AG09309 (cell line): ENCODE measurements around the gene TRIM7.

Experiments used
- DNase-seq: peaks from one replicate; pipeline ENCODE4 v3.0.0-alpha.2; 2010; ENCODE audit warnings: low read depth
- H3K4me3 ChIP-seq: 2 replicates; pipeline ENCODE4 v1.5.1; 2011; ENCODE audit warnings: mild to moderate bottlenecking, low read depth, low read length, moderate library complexity; ENCODE audit not compliant: control insufficient read depth
- TF ChIP-seq, protein P1 (sequence below): IDR thresholded peaks from 2 replicates; pipeline ENCODE4 v1.5.1; 2011; ENCODE audit warnings: mild to moderate bottlenecking, low read depth, low read length, inconsistent platforms; ENCODE audit not compliant: insufficient read depth, control insufficient read depth; ENCODE audit errors: missing control alignments

TRIM7 gene

DNA sequence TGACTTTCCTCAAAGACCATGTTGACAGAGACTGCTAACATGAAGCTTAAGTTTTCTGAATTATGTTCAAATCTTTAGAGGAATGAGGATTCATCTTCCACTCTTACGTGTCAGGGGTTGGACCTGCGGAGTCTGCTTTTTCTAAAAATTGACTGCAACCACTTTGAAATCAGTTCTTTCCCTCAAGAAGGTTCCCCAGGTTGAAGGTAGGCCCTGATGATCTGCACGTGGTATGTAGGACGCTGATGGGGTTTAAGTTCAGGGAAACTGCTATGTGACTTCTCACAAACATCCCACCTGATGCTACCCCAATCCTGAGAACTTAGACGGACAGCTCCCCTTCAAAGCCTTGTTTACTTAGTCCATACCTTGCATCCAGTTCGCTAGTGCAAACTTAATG is 31.5 kb upstream of the TRIM7 start:
- DNase-seq: no peak
- TF ChIP-seq, protein P1, sequence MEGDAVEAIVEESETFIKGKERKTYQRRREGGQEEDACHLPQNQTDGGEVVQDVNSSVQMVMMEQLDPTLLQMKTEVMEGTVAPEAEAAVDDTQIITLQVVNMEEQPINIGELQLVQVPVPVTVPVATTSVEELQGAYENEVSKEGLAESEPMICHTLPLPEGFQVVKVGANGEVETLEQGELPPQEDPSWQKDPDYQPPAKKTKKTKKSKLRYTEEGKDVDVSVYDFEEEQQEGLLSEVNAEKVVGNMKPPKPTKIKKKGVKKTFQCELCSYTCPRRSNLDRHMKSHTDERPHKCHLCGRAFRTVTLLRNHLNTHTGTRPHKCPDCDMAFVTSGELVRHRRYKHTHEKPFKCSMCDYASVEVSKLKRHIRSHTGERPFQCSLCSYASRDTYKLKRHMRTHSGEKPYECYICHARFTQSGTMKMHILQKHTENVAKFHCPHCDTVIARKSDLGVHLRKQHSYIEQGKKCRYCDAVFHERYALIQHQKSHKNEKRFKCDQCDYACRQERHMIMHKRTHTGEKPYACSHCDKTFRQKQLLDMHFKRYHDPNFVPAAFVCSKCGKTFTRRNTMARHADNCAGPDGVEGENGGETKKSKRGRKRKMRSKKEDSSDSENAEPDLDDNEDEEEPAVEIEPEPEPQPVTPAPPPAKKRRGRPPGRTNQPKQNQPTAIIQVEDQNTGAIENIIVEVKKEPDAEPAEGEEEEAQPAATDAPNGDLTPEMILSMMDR: no peak
- H3K4me3 ChIP-seq: no peak overlapping the region

- H3K4me3 ChIP-seq: no peak overlapping the region
- DNase-seq: no peak
- TF ChIP-seq, protein P1: no peak
These were observed 30.8 kb upstream of the TRIM7 start for GRCh38 chr5:181235689-181236366.

DNA sequence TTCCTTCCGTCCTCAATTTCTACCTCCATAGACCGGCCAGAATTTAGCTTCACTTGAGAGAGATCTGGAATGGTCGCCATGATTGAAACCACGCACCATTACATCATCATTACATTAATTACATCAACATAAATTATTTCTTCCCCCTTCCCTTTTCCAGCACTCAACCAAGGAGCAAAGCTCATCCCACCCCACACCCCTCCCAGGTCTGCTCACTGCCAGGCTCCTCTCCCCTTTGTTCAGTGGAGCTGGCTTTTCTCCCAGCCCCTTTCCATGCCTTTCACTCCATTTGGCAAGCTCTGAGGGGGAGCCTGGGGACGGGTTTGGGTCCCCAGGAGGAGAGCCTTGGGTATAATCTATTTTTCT is 30.3 kb upstream of the TRIM7 start:
- TF ChIP-seq, protein P1: no peak
- no peak overlapping the region for H3K4me3 ChIP-seq
- DNase-seq: no peak

- TF ChIP-seq, protein P1: no peak
- no peak overlapping the region for H3K4me3 ChIP-seq
- no peak for DNase-seq
These were observed 29.7 kb upstream of the TRIM7 start for GRCh38 chr5:181234455-181235306.

GRCh38 chr5:181233801-181234454 is 28.9 kb upstream of the TRIM7 start:
- TF ChIP-seq, protein P1: no peak
- DNase-seq: no peak
- H3K4me3 ChIP-seq: no peak overlapping the region

GRCh38 chr5:181233088-181233800 is 28.2 kb upstream of the TRIM7 start:
- H3K4me3 ChIP-seq: no peak overlapping the region
- TF ChIP-seq, protein P1: no peak
- no peak for DNase-seq
